OCI-LY7 (cell line): ENCODE results near the gene MOBP.

Experiments
- EZH2phosphoT487 ChIP-seq: fragments of 200-600 bp; sonication (generic); IDR thresholded peaks from 2 replicates; pipeline ENCODE4 v1.6.1; 2018; ENCODE audit warnings: low read depth, borderline replicate concordance, mild to moderate bottlenecking, mixed run types, antibody characterized with exemption, low read length, moderate library complexity, mixed read lengths
- TF ChIP-seq, protein P1 (sequence below): fragments of 200-600 bp; sonication (generic); conservative IDR thresholded peaks from 2 replicates; pipeline ENCODE4 v1.5.1; 2014; ENCODE audit warnings: mild to moderate bottlenecking, antibody characterized with exemption, low read length, moderate library complexity, mixed read lengths

DNA sequence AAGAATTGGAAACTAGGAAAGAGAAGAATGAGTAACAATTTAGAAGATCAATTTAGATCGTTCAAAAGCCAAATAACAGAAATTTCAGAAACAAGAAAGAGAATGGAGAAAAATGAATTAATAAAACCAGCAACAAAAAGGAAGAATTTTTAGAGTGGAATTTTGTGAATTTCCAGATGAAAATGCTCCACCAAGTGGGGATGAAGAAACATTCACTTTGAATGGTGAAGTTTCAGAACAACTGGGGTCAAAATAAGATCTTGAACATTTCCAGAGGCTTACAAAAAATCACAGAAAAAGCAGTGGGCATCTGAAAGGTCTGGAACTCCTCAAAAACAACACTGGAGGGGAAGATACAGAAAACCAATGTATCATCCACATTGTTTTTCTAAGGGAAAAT lies 4.2 kb upstream of the MOBP start:
- TF ChIP-seq, protein P1, sequence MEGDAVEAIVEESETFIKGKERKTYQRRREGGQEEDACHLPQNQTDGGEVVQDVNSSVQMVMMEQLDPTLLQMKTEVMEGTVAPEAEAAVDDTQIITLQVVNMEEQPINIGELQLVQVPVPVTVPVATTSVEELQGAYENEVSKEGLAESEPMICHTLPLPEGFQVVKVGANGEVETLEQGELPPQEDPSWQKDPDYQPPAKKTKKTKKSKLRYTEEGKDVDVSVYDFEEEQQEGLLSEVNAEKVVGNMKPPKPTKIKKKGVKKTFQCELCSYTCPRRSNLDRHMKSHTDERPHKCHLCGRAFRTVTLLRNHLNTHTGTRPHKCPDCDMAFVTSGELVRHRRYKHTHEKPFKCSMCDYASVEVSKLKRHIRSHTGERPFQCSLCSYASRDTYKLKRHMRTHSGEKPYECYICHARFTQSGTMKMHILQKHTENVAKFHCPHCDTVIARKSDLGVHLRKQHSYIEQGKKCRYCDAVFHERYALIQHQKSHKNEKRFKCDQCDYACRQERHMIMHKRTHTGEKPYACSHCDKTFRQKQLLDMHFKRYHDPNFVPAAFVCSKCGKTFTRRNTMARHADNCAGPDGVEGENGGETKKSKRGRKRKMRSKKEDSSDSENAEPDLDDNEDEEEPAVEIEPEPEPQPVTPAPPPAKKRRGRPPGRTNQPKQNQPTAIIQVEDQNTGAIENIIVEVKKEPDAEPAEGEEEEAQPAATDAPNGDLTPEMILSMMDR, result no peak
- no peak for TF ChIP-seq EZH2phosphoT487
